Neutrophil (primary cell): Measurements from ENCODE around the gene NPRL2.

ENCODE experiments used
- H3K27ac ChIP-seq: fragments of 200-600 bp; sonication (generic); 2 replicates; pipeline ENCODE4 v1.5.1; 2016; ENCODE audit warnings: mild to moderate bottlenecking, moderate library complexity
- H3K27me3 ChIP-seq: fragments of 200-600 bp; sonication (generic); 2 replicates; pipeline ENCODE4 v1.6.0; 2016; ENCODE audit warnings: mild to moderate bottlenecking
- H3K36me3 ChIP-seq: fragments of 200-600 bp; sonication (generic); 2 replicates; pipeline ENCODE4 v1.5.1; 2017
- H3K4me1 ChIP-seq, 2 experiments: fragments of 200-600 bp in 1 of 2; sonication (generic) in 1 of 2; 1 replicate in 1 of 2; 2 replicates in 1 of 2; pipeline versions ENCODE4 v1.5.1 to v1.6.1; 2013 to 2016; ENCODE audit warnings: low read depth in 1 of 2, low read length in 1 of 2, mild to moderate bottlenecking in 1 of 2, moderate library complexity in 1 of 2; ENCODE audit not compliant: control insufficient read depth in 1 of 2, insufficient read depth in 1 of 2
- H3K4me3 ChIP-seq, 2 experiments: fragments of 200-600 bp in 1 of 2; sonication (generic) in 1 of 2; 1 replicate in 1 of 2; 2 replicates in 1 of 2; pipeline ENCODE4 v1.5.1; 2013 to 2016; ENCODE audit warnings: low read depth in 1 of 2, low read length in 1 of 2, mild to moderate bottlenecking in 1 of 2, moderate library complexity in 1 of 2
- H3K9me3 ChIP-seq: fragments of 200-600 bp; sonication (generic); 2 replicates; pipeline ENCODE4 v1.5.1; 2016
- CTCF ChIP-seq: fragments of 200-600 bp; sonication (generic); IDR thresholded peaks from 2 replicates; pipeline ENCODE4 v1.5.1; 2016; ENCODE audit warnings: antibody characterized with exemption

NPRL2 gene

GRCh38 chr3:50364573-50365079 lies 14.1 kb upstream of the NPRL2 start:
- Histone ChIP-seq H3K27ac (peak overlapping the region; percentile 60), H3K27me3 (peaks cover 29% of the 10 kb centered on the region), H3K4me3 (peak overlapping the region in 1 of 2 experiments; percentile 79)

GRCh38 chr3:50359760-50360110 lies 9.2 kb upstream of the NPRL2 start:
- Histone ChIP-seq H3K36me3 (peaks cover 36% of the 10 kb centered on the region), H3K9me3 (no peaks in the 10 kb centered on the region), H3K4me3 (peak overlapping the region; percentile 77 to 96), H3K27me3 (peaks cover 8% of the 10 kb centered on the region), H3K27ac (peak overlapping the region; percentile 87), H3K4me1 (peaks cover 50% of the 10 kb centered on the region in 2 experiments)
- no peak for TF ChIP-seq CTCF

More at GRCh38 chr3:50364573-50365079, 14.1 kb upstream of the NPRL2 start:
- no peak for TF ChIP-seq CTCF
- Histone ChIP-seq H3K9me3 (no peaks in the 10 kb centered on the region), H3K4me1 (peaks cover 20% of the 10 kb centered on the region in 2 experiments), H3K36me3 (no peaks in the 10 kb centered on the region)

- TF ChIP-seq CTCF = peak; percentile 12
- Histone ChIP-seq H3K9me3 (no peaks in the 10 kb centered on the region), H3K27me3 (peaks cover 2% of the 10 kb centered on the region), H3K27ac (peak within 1 kb of the TSS; percentile 87), H3K36me3 (peaks cover 42% of the 10 kb centered on the region), H3K4me1 (peaks cover 46% of the 10 kb centered on the region in 2 experiments), H3K4me3 (peak within 1 kb of the TSS; percentile 77 to 96)
Observed at GRCh38 chr3:50358911-50359759, 8.6 kb upstream of the NPRL2 start, which contains the start of gene TMEM115. TSS of gene TMEM115 (minus strand) at chr3:50359521. CDS start at chr3:50359063, 458 bp downstream.

GRCh38 chr3:50358355-50358910 lies 7.9 kb upstream of the NPRL2 start:
- H3K4me1 ChIP-seq = peaks cover 46% of the 10 kb centered on the region in 2 experiments
- no peak for TF ChIP-seq CTCF
- H3K27me3 ChIP-seq = no peaks in the 10 kb centered on the region
- peak overlapping the region; percentile 77 to 96 for H3K4me3 ChIP-seq
- H3K36me3 ChIP-seq = peaks cover 49% of the 10 kb centered on the region
- H3K9me3 ChIP-seq = no peaks in the 10 kb centered on the region
- H3K27ac ChIP-seq = peak overlapping the region; percentile 87

- Histone ChIP-seq H3K4me1 (peaks cover 46% of the 10 kb centered on the region in 2 experiments), H3K9me3 (no peaks in the 10 kb centered on the region), H3K36me3 (peaks cover 56% of the 10 kb centered on the region), H3K27ac (peak overlapping the region; percentile 43), H3K4me3 (peak overlapping the region in 1 of 2 experiments; percentile 96), H3K27me3 (no peaks in the 10 kb centered on the region)
- no peak for TF ChIP-seq CTCF
Observed at GRCh38 chr3:50357481-50357880, 6.9 kb upstream of the NPRL2 start.
